ENCODE results near the gene ITPRIP. TPM values are rescaled to one million over a fixed set of nuclear protein-coding genes. Genes with fewer than 3 reads are reported as not detected.

Gene ITPRIP
- total RNA-seq, 4 donors from 2014 or later: 1.8 to 25.1 (median 6.6) TPM

- 99% methylated on average over 20 of the region's 22 CpGs; no CpG with 5 or more reads in 1 of the 2 donors for WGBS, 2 donors (ENCODE audit: low coverage in 1 of 2)
- H3K4me1 ChIP-seq: peaks cover 10 to 25% (median 19%) of the 10 kb centered on the region in 4 donors
- intact Hi-C loops (cut with DNase I; ENCODE audit: low total_unique reads): no loop called here
- no peak overlapping the region for H3K4me3 ChIP-seq
- no peak for DNase-seq
- TF ChIP-seq POLR2A (IDR thresholded peaks at IDR 0.05) (no peak), POLR2AphosphoS5 (IDR thresholded peaks at IDR 0.05) (no peak), CTCF (IDR thresholded peaks at IDR 0.05) (no peak), EP300 (IDR thresholded peaks at IDR 0.05; ENCODE audit: low read depth) (no peak)
- H3K36me3 ChIP-seq: peaks cover 0 to 28% (median 9%) of the 10 kb centered on the region in 4 donors
- no peaks in the 10 kb centered on the region for H3K27me3 ChIP-seq
- H3K9me3 ChIP-seq: no peaks in the 10 kb centered on the region
- in situ Hi-C loops (cut with MboI; ENCODE audit: low pct_ligation_motif_present in 1 of 4, low pct_unique_long_range_greater_than_20kb in 1 of 4, low sequenced_read_pairs in 3 of 4): no loop called here
- no peak overlapping the region for H3K27ac ChIP-seq
Observed at GRCh38 chr10:104315486-104315921, 22.8 kb downstream of the ITPRIP start.

GRCh38 chr10:104314591-104315485, 23.4 kb downstream of the ITPRIP start:
- Histone ChIP-seq H3K36me3 (peaks cover 0 to 28% (median 9%) of the 10 kb centered on the region in 4 donors), H3K4me1 (peaks cover 9 to 25% (median 16%) of the 10 kb centered on the region in 4 donors), H3K27ac (no peak overlapping the region), H3K27me3 (no peaks in the 10 kb centered on the region), H3K4me3 (no peak overlapping the region), H3K9me3 (no peaks in the 10 kb centered on the region)
- WGBS, 2 donors (ENCODE audit: low coverage in 1 of 2): 92% methylated on average over 37 of the region's 43 CpGs; no CpG with 5 or more reads in 1 of the 2 donors
- in situ Hi-C loops (cut with MboI; ENCODE audit: low pct_ligation_motif_present in 1 of 4, low pct_unique_long_range_greater_than_20kb in 1 of 4, low sequenced_read_pairs in 3 of 4) (loop anchor here in 1 of 4 donors (5.0 kb wide), 1 partner anchor 32 kb away; no protein-coding TSS in a partner anchor), intact Hi-C loops (cut with DNase I; ENCODE audit: low total_unique reads) (no loop called here)
- no peak for DNase-seq
- TF ChIP-seq CTCF (IDR thresholded peaks at IDR 0.05): no peak
- TF ChIP-seq POLR2A (IDR thresholded peaks at IDR 0.05): no peak
- TF ChIP-seq POLR2AphosphoS5 (IDR thresholded peaks at IDR 0.05): no peak
- TF ChIP-seq EP300 (IDR thresholded peaks at IDR 0.05; ENCODE audit: low read depth): no peak

GRCh38 chr10:104311184-104311720, 27.0 kb downstream of the ITPRIP start:
- H3K36me3 ChIP-seq: peaks cover 0 to 28% (median 9%) of the 10 kb centered on the region in 4 donors
- H3K27ac ChIP-seq: no peak overlapping the region
- intact Hi-C loops (cut with DNase I; ENCODE audit: low total_unique reads): no loop called here
- DNase-seq: no peak
- in situ Hi-C loops (cut with MboI; ENCODE audit: low pct_ligation_motif_present in 1 of 4, low pct_unique_long_range_greater_than_20kb in 1 of 4, low sequenced_read_pairs in 3 of 4): loop anchor here in 1 of 4 donors (5.0 kb wide), 1 partner anchor 36 kb away; no protein-coding TSS in a partner anchor
- no peaks in the 10 kb centered on the region for H3K9me3 ChIP-seq
- WGBS, 2 donors (ENCODE audit: low coverage in 1 of 2): 83% methylated on average over 5 of the region's 5 CpGs; no CpG with 5 or more reads in 1 of the 2 donors
- H3K4me3 ChIP-seq: no peak overlapping the region
- no peaks in the 10 kb centered on the region for H3K27me3 ChIP-seq
- no peak for TF ChIP-seq EP300 (IDR thresholded peaks at IDR 0.05; ENCODE audit: low read depth)
- no peak for TF ChIP-seq CTCF (IDR thresholded peaks at IDR 0.05)
- no peak for TF ChIP-seq POLR2A (IDR thresholded peaks at IDR 0.05)
- no peak for TF ChIP-seq POLR2AphosphoS5 (IDR thresholded peaks at IDR 0.05)
- peaks cover 0 to 4% (median 0%) of the 10 kb centered on the region in 4 donors for H3K4me1 ChIP-seq
